GM23338 (cell line): ENCODE results near the gene DRG2. TPM values are rescaled to one million over a fixed set of nuclear protein-coding genes. Genes with fewer than 3 reads are reported as not detected.

Experiments used
- ATAC-seq: fragments of 200-7000 bp; cut with Tn5 transposase; 3 replicates; pipeline ENCODE4 v1.9.1; 2020
- DNase-seq: peaks from one replicate; pipeline ENCODE4 v3.0.0-alpha.2; 2015; ENCODE audit warnings: low spot score
- H2AFZ ChIP-seq: fragments of 200-600 bp; sonication (generic); 2 replicates; pipeline ENCODE4 v1.8.0; 2016; ENCODE audit warnings: antibody characterized with exemption, mild to moderate bottlenecking, moderate library complexity
- H3F3A ChIP-seq: fragments of 200-600 bp; sonication (generic); replicated peaks from 2 replicates; pipeline ENCODE4 v1.8.0; 2017; ENCODE audit warnings: antibody characterized with exemption, mixed run types, low read depth
- H3K27ac ChIP-seq: fragments of 200-600 bp; sonication (generic); 2 replicates; pipeline ENCODE4 v1.6.1; 2016; ENCODE audit warnings: low read depth
- H3K27me3 ChIP-seq: fragments of 200-600 bp; sonication (generic); 2 replicates; pipeline ENCODE4 v1.8.0; 2016; ENCODE audit warnings: mild to moderate bottlenecking, mixed run types, moderate library complexity; ENCODE audit not compliant: insufficient read depth
- H3K36me3 ChIP-seq: fragments of 200-600 bp; sonication (generic); 2 replicates; pipeline ENCODE4 v1.8.0; 2016; ENCODE audit warnings: mild to moderate bottlenecking; ENCODE audit not compliant: insufficient read depth
- H3K4me1 ChIP-seq: fragments of 200-600 bp; sonication (generic); 2 replicates; pipeline ENCODE4 v1.8.0; 2016; ENCODE audit warnings: mild to moderate bottlenecking, moderate library complexity; ENCODE audit not compliant: insufficient read depth
- H3K4me2 ChIP-seq: fragments of 200-600 bp; sonication (generic); 2 replicates; pipeline ENCODE4 v1.7.1; 2017; ENCODE audit warnings: mixed run types
- H3K4me3 ChIP-seq: fragments of 200-600 bp; sonication (generic); 2 replicates; pipeline ENCODE4 v1.6.1; 2016; ENCODE audit warnings: mixed run types
- H3K79me2 ChIP-seq: fragments of 200-600 bp; sonication (generic); replicated peaks from 2 replicates; pipeline ENCODE4 v1.8.0; 2017; ENCODE audit warnings: mild to moderate bottlenecking; ENCODE audit not compliant: insufficient read depth
- H3K9me2 ChIP-seq: fragments of 200-600 bp; sonication (generic); 2 replicates; pipeline ENCODE4 v1.8.0; 2017; ENCODE audit not compliant: insufficient read depth
- H4K20me1 ChIP-seq: fragments of 200-600 bp; sonication (generic); replicated peaks from 2 replicates; pipeline ENCODE4 v1.8.0; 2017; ENCODE audit warnings: mild to moderate bottlenecking; ENCODE audit not compliant: insufficient read depth
- H3K27ac Mint-ChIP-seq: 2 replicates; pipeline ENCODE4 v1.8.0; 2020; ENCODE audit warnings: inconsistent platforms, mild to moderate bottlenecking, moderate library complexity, mixed read lengths
- H3K27me3 Mint-ChIP-seq: 3 replicates; pipeline ENCODE4 v1.8.0; 2022; ENCODE audit warnings: low read depth, mild to moderate bottlenecking, moderate library complexity, mixed read lengths, inconsistent platforms; ENCODE audit not compliant: insufficient read depth, poor library complexity
- H3K36me3 Mint-ChIP-seq: 3 replicates; pipeline ENCODE4 v1.8.0; 2021; ENCODE audit warnings: low read depth, mild to moderate bottlenecking, inconsistent platforms, moderate library complexity, mixed read lengths
- H3K4me1 Mint-ChIP-seq: 3 replicates; pipeline ENCODE4 v1.8.0; 2020; ENCODE audit warnings: mild to moderate bottlenecking, inconsistent platforms, mixed read lengths
- H3K4me3 Mint-ChIP-seq: 3 replicates; pipeline ENCODE4 v1.8.0; 2021; ENCODE audit warnings: moderate library complexity, mild to moderate bottlenecking, inconsistent platforms, mixed read lengths
- H3K9me3 Mint-ChIP-seq: 3 replicates; pipeline ENCODE4 v1.8.0; 2020; ENCODE audit warnings: moderate library complexity, mild to moderate bottlenecking, inconsistent platforms, mixed read lengths
- CREB1 ChIP-seq: fragments of 250-450 bp; sonication (Bioruptor Pico); IDR thresholded peaks from 2 replicates; pipeline ENCODE4 v1.5.0; 2020; ENCODE audit warnings: low read depth, mild to moderate bottlenecking, moderate library complexity
- JUNB ChIP-seq: IDR thresholded peaks from one replicate; pipeline ENCODE4 v1.6.1; 2016; ENCODE audit warnings: antibody characterized with exemption; ENCODE audit not compliant: unreplicated experiment
- NANOG ChIP-seq: IDR thresholded peaks from 2 replicates; pipeline ENCODE4 v1.6.1; 2016; ENCODE audit warnings: antibody characterized with exemption, borderline replicate concordance
- POLR2AphosphoS5 ChIP-seq: IDR thresholded peaks from 2 replicates; pipeline ENCODE4 v1.6.1; 2016; ENCODE audit warnings: antibody characterized with exemption, low read depth
- REST ChIP-seq: IDR thresholded peaks from one replicate; pipeline ENCODE4 v1.6.1; 2018; ENCODE audit warnings: antibody characterized with exemption; ENCODE audit not compliant: unreplicated experiment
- ZNF331 ChIP-seq: fragments of 250-450 bp; sonication (Bioruptor Pico); IDR thresholded peaks from 2 replicates; pipeline ENCODE4 v1.5.0; 2020; ENCODE audit warnings: low read depth, mild to moderate bottlenecking, moderate library complexity
- polyA plus RNA-seq: library from polyadenylated mRNA; unstranded; fragments of >200 nt; fragmentation: Nextera tagmentation; extraction: Ambion mirVana; gene quantifications from 2 replicates; pipeline ENCODE4 v1.2.1, GENCODE V29; 2016
- total RNA-seq: library from RNA; depleted of rRNA; stranded (reverse); fragments of >200 nt; shearing (Covaris generic); gene quantifications from 2 replicates; pipeline ENCODE4 v1.2.3, GENCODE V29; 2014
- TF ChIP-seq, protein P1 (sequence below), 2 experiments: fragments of 200-600 bp in 1 of 2; sonication (generic) in 1 of 2; conservative IDR thresholded peaks; 2 replicates each; pipeline versions ENCODE4 v1.5.1 to v1.6.1; 2016 to 2017; ENCODE audit warnings: antibody characterized with exemption in 2 of 2, low read depth in 2 of 2, mild to moderate bottlenecking in 2 of 2, moderate library complexity in 1 of 2
- TF ChIP-seq, protein P2 (sequence below): IDR thresholded peaks from 2 replicates; pipeline ENCODE4 v1.6.1; 2016; ENCODE audit warnings: antibody characterized with exemption

DRG2 gene
- total and polyA plus RNA-seq, 2 experiments from 2014 or later = 36.2 to 48.0 TPM

DNA sequence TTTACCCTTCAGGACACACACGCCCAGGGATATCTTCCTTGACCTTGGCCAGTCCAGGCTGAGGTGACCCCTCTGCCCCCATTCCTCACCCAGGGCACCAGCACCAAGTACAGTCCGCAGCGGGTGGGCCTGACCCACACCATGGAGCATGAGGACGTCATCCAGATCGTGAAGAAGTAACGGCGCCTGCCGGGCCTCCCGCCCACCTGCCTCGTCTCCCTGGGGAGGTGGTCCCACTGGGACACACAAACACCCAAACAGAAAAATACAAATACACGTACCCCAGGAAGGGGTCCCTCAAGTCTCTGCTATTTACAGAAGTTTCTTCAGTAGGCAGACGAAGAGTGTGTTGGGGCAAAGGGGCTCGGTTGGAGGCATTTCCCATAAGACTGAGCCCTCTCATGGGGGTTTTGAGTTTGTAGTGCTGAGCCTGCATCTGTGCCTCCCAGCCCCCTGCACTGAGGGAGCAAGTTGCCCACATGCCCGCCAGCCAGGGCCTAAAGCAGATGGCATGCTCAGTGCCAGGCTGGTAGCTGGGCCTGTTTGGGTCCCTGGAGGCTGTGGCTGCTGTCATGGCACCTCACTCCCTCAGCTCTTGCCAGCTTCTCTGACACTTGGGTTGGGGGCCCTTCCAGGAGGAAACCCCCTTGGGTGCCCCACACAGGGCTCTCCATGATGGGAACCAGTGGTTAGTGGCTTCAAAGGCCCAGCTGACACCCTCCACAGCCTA lies 19.5 kb downstream of the DRG2 start:
- Mint-ChIP-seq H3K4me1 (peaks cover 4% of the 10 kb centered on the region; the same call in 2 of the 3 replicates), H3K36me3 (peaks cover 6% of the 10 kb centered on the region), H3K4me3 (no peak overlapping the region), H3K9me3 (no peaks in the 10 kb centered on the region), H3K27me3 (peaks cover 4% of the 10 kb centered on the region), H3K27ac (no peak overlapping the region)
- no peaks in the 10 kb centered on the region for H3K36me3 ChIP-seq
- ATAC-seq = no peak
- no peak overlapping the region for H3K27ac ChIP-seq
- TF ChIP-seq, protein P1, sequence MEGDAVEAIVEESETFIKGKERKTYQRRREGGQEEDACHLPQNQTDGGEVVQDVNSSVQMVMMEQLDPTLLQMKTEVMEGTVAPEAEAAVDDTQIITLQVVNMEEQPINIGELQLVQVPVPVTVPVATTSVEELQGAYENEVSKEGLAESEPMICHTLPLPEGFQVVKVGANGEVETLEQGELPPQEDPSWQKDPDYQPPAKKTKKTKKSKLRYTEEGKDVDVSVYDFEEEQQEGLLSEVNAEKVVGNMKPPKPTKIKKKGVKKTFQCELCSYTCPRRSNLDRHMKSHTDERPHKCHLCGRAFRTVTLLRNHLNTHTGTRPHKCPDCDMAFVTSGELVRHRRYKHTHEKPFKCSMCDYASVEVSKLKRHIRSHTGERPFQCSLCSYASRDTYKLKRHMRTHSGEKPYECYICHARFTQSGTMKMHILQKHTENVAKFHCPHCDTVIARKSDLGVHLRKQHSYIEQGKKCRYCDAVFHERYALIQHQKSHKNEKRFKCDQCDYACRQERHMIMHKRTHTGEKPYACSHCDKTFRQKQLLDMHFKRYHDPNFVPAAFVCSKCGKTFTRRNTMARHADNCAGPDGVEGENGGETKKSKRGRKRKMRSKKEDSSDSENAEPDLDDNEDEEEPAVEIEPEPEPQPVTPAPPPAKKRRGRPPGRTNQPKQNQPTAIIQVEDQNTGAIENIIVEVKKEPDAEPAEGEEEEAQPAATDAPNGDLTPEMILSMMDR (conservative IDR thresholded peaks at IDR 0.05; ENCODE audit: low read depth in 2 of 2) = no peak
- TF ChIP-seq NANOG (no peak), CREB1 (CRISPR knock-in tag) (no peak), ZNF331 (no peak)
- H3K9me2 ChIP-seq = no peaks in the 10 kb centered on the region
- H4K20me1 ChIP-seq = no peaks in the 10 kb centered on the region; the same call in 1 of the 2 replicates
- H3K27me3 ChIP-seq = no peaks in the 10 kb centered on the region
- no peak overlapping the region for H3K4me2 ChIP-seq
- no peak overlapping the region for H3K4me3 ChIP-seq
- no peaks in the 10 kb centered on the region for H3K79me2 ChIP-seq
- no peak overlapping the region for H2AFZ ChIP-seq
- DNase-seq = no peak
- no peaks in the 10 kb centered on the region for H3K4me1 ChIP-seq
- no peaks in the 10 kb centered on the region for H3F3A ChIP-seq

- ATAC-seq (no peak), DNase-seq (no peak)
- H3K4me3 ChIP-seq = no peak overlapping the region
- no peaks in the 10 kb centered on the region for H3K9me2 ChIP-seq
- H4K20me1 ChIP-seq = no peaks in the 10 kb centered on the region; the same call in 1 of the 2 replicates
- no peaks in the 10 kb centered on the region for H3F3A ChIP-seq
- H3K27ac ChIP-seq = no peak overlapping the region
- no peaks in the 10 kb centered on the region for H3K36me3 ChIP-seq
- Mint-ChIP-seq H3K27me3 (peaks cover 4% of the 10 kb centered on the region), H3K36me3 (peaks cover 6% of the 10 kb centered on the region), H3K4me3 (no peak overlapping the region), H3K4me1 (peaks cover 6% of the 10 kb centered on the region; the same call in 2 of the 3 replicates), H3K27ac (no peak overlapping the region), H3K9me3 (no peaks in the 10 kb centered on the region)
- no peak overlapping the region for H2AFZ ChIP-seq
- H3K4me1 ChIP-seq = no peaks in the 10 kb centered on the region
- H3K79me2 ChIP-seq = no peaks in the 10 kb centered on the region
- no peak for TF ChIP-seq ZNF331
- TF ChIP-seq, protein P2, sequence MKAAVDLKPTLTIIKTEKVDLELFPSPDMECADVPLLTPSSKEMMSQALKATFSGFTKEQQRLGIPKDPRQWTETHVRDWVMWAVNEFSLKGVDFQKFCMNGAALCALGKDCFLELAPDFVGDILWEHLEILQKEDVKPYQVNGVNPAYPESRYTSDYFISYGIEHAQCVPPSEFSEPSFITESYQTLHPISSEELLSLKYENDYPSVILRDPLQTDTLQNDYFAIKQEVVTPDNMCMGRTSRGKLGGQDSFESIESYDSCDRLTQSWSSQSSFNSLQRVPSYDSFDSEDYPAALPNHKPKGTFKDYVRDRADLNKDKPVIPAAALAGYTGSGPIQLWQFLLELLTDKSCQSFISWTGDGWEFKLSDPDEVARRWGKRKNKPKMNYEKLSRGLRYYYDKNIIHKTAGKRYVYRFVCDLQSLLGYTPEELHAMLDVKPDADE = no peak
- TF ChIP-seq POLR2AphosphoS5 = no peak; the same call in 1 of the 2 replicates
- TF ChIP-seq JUNB = no peak
- TF ChIP-seq REST = no peak
- H3K4me2 ChIP-seq = no peak overlapping the region
- no peaks in the 10 kb centered on the region for H3K27me3 ChIP-seq
Observed at GRCh38 chr17:18107971-18108370, 20.2 kb downstream of the DRG2 start.
